A549 (cell line): ENCODE measurements around the gene DMBT1. TPM values are rescaled to one million over a fixed set of nuclear protein-coding genes. Genes with fewer than 3 reads are reported as not detected.
A peak's percentile ranks its signal among the peaks of the same experiment; 100 is the strongest.

Experiments
- ATAC-seq, 2 experiments: fragments of 200-7000 bp in 1 of 2; fragments of >200 bp in 1 of 2; cut with Nextera tagmentation in 1 of 2; cut with Tn5 transposase in 1 of 2; 3 replicates each; pipeline versions ENCODE4 v1.8.0 to v1.9.1; 2018 to 2020; ENCODE audit warnings: mild to moderate bottlenecking in 1 of 2, moderate library complexity in 1 of 2
- CTCF ChIA-PET: fragments of 300-600 bp; sonication (Branson Sonifier 250); formaldehyde crosslinking; extraction: SDS; loops from one replicate; lab custom pipeline; 2021; ENCODE audit warnings: antibody characterized with exemption, inconsistent platforms; lab: Yijun Ruan, JAX
- POLR2A ChIA-PET: fragments of 350-600 bp; formaldehyde crosslinking; extraction: SDS; loops from one replicate; lab custom pipeline; 2021; ENCODE audit warnings: antibody characterized with exemption, inconsistent platforms; lab: Yijun Ruan, JAX
- DNase-seq, 2 experiments: peaks; one replicate each; pipeline versions ENCODE4 v3.0.0 to v3.0.0-alpha.2; 2011 to 2016; ENCODE audit warnings: low read depth in 1 of 2, low spot score in 1 of 2
- FAIRE-seq: peaks from 2 replicates; lab custom pipeline; 2011; peaks lifted over from hg19 to GRCh38; lab: Jason Lieb, UNC
- H3K27ac ChIP-seq, 2 experiments: fragments of >200 bp; sonication (Bioruptor Twin); formaldehyde crosslinking; 3 replicates each; pipeline ENCODE4 v1.5.1; 2016 to 2017
- H3K4me1 ChIP-seq: fragments of >200 bp; sonication (Bioruptor Twin); formaldehyde crosslinking; 3 replicates; pipeline ENCODE4 v1.6.1; 2016
- H3K4me2 ChIP-seq: fragments of >200 bp; sonication (Bioruptor Twin); formaldehyde crosslinking; 3 replicates; pipeline ENCODE4 v1.6.1; 2016
- H3K4me3 ChIP-seq: fragments of >200 bp; sonication (Bioruptor Twin); formaldehyde crosslinking; 3 replicates; pipeline ENCODE4 v1.5.1; 2016
- H3K9me3 ChIP-seq: fragments of >200 bp; sonication (Bioruptor Twin); formaldehyde crosslinking; 3 replicates; pipeline ENCODE4 v1.6.1; 2016
- CBX8 ChIP-seq: fragments of 200-600 bp; sonication (generic); IDR thresholded peaks from 2 replicates; pipeline ENCODE4 v1.6.1; 2016
- CHD4 ChIP-seq: fragments of 200-600 bp; sonication (generic); IDR thresholded peaks from 2 replicates; pipeline ENCODE4 v1.6.1; 2016; ENCODE audit warnings: antibody characterized with exemption, mild to moderate bottlenecking, borderline replicate concordance
- E2F6 ChIP-seq: IDR thresholded peaks from 2 replicates; pipeline ENCODE4 v1.6.1; 2012; ENCODE audit warnings: low read depth, borderline replicate concordance
- EHF ChIP-seq: fragments of 250-450 bp; sonication (Bioruptor Pico); IDR thresholded peaks from 2 replicates; pipeline ENCODE4 v1.5.0; 2020; ENCODE audit warnings: mild to moderate bottlenecking
- ESRRA ChIP-seq: fragments of 150-350 bp; IDR thresholded peaks from 2 replicates; pipeline ENCODE4 v1.6.1; 2014; ENCODE audit warnings: mild to moderate bottlenecking, low read length, borderline replicate concordance
- FOSB ChIP-seq: fragments of 250-450 bp; sonication (Bioruptor Pico); IDR thresholded peaks from 2 replicates; pipeline ENCODE4 v1.5.0; 2020; ENCODE audit warnings: mild to moderate bottlenecking, moderate library complexity
- FOSL2 ChIP-seq, 2 experiments: fragments of 450-650 bp in 1 of 2; fragments of >200 bp in 1 of 2; sonication (Bioruptor Twin) in 1 of 2; formaldehyde crosslinking; IDR thresholded peaks; 2 replicates each; pipeline versions ENCODE4 v1.5.0 to v1.6.1; 2016 to 2020; ENCODE audit warnings: mild to moderate bottlenecking in 1 of 2, moderate library complexity in 1 of 2
- HDAC2 ChIP-seq: fragments of 200-600 bp; sonication (generic); IDR thresholded peaks from 2 replicates; pipeline ENCODE4 v1.6.1; 2016
- JUN ChIP-seq, 2 experiments: fragments of >200 bp; sonication (Bioruptor Twin); formaldehyde crosslinking; IDR thresholded peaks; 2 replicates in 1 of 2; 3 replicates in 1 of 2; pipeline ENCODE4 v1.6.1; 2016 to 2017
- MAFK ChIP-seq: fragments of 450-650 bp; IDR thresholded peaks from 2 replicates; pipeline ENCODE4 v1.6.1; 2014; ENCODE audit not compliant: partially characterized antibody
- MAZ ChIP-seq: fragments of 150-350 bp; IDR thresholded peaks from 2 replicates; pipeline ENCODE4 v1.6.1; 2014; ENCODE audit warnings: antibody characterized with exemption, low read depth, low read length, borderline replicate concordance
- MYC ChIP-seq: IDR thresholded peaks from 2 replicates; pipeline ENCODE4 v1.6.1; 2012; ENCODE audit warnings: mild to moderate bottlenecking, inconsistent platforms, low read length, improper control_type of control experiment, borderline replicate concordance
- NFE2L2 ChIP-seq: fragments of 150-350 bp; conservative IDR thresholded peaks from 2 replicates; pipeline ENCODE4 v1.6.1; 2014; ENCODE audit warnings: low read length
- NPAS2 ChIP-seq: fragments of 250-450 bp; sonication (Bioruptor Pico); IDR thresholded peaks from 2 replicates; pipeline ENCODE4 v1.8.0; 2022; ENCODE audit warnings: mild to moderate bottlenecking, moderate library complexity, borderline replicate concordance
- PHF8 ChIP-seq: fragments of 200-600 bp; sonication (generic); IDR thresholded peaks from 2 replicates; pipeline ENCODE4 v1.6.1; 2016; ENCODE audit warnings: low read depth, mild to moderate bottlenecking, antibody characterized with exemption, moderate library complexity, borderline replicate concordance
- POLR2AphosphoS2 ChIP-seq: conservative IDR thresholded peaks from 2 replicates; pipeline ENCODE4 v1.6.1; 2012; ENCODE audit warnings: low read length, improper control_type of control experiment, inconsistent platforms
- RARB ChIP-seq: fragments of 250-450 bp; sonication (Bioruptor Pico); IDR thresholded peaks from 2 replicates; pipeline ENCODE4 v1.8.0; 2021; ENCODE audit warnings: mild to moderate bottlenecking, moderate library complexity
- RCOR1 ChIP-seq: fragments of 150-350 bp; IDR thresholded peaks from 2 replicates; pipeline ENCODE4 v1.6.1; 2014; ENCODE audit warnings: antibody characterized with exemption, low read length, low read depth
- RFX5 ChIP-seq: fragments of 450-650 bp; IDR thresholded peaks from 2 replicates; pipeline ENCODE4 v1.7.1; 2014; ENCODE audit warnings: antibody characterized with exemption, mild to moderate bottlenecking, moderate library complexity
- RNF2 ChIP-seq: fragments of 200-600 bp; sonication (generic); IDR thresholded peaks from 2 replicates; pipeline ENCODE4 v1.6.1; 2016; ENCODE audit warnings: low read depth, mild to moderate bottlenecking, antibody characterized with exemption, moderate library complexity, borderline replicate concordance
- SMC3 ChIP-seq: fragments of >200 bp; sonication (Bioruptor Twin); formaldehyde crosslinking; IDR thresholded peaks from 3 replicates; pipeline ENCODE4 v1.6.1; 2018; ENCODE audit warnings: inconsistent platforms
- SREBF2 ChIP-seq: fragments of 450-650 bp; IDR thresholded peaks from 2 replicates; pipeline ENCODE4 v1.6.1; 2014; ENCODE audit warnings: mild to moderate bottlenecking, moderate library complexity
- TFCP2L1 ChIP-seq: fragments of 250-450 bp; sonication (Bioruptor Pico); IDR thresholded peaks from 2 replicates; pipeline ENCODE4 v1.5.0; 2021; ENCODE audit warnings: mild to moderate bottlenecking
- USF2 ChIP-seq: fragments of 450-650 bp; IDR thresholded peaks from 2 replicates; pipeline ENCODE4 v1.6.1; 2014; ENCODE audit warnings: antibody characterized with exemption
- ZC3H11A ChIP-seq: fragments of 450-650 bp; IDR thresholded peaks from 2 replicates; pipeline ENCODE4 v1.6.1; 2014; ENCODE audit warnings: antibody characterized with exemption, mild to moderate bottlenecking
- WGBS: methylation state at CpG from one replicate; pipeline ENCODE4 v1.1.6; 2017; ENCODE audit errors: missing lambda C conversion rate; 5-methylcytosine and 5-hydroxymethylcytosine counted together
- polyA plus RNA-seq, 4 experiments: library from polyadenylated mRNA; depleted of rRNA in 3 of 4; stranded (reverse); fragments of >200 nt; fragmentation: RNase III in 1 of 4; extraction: RNeasy Plus Mini Kit Qiagen cat#74134 plus additional on column Dnase treatment in 1 of 4; gene quantifications; 2 replicates in 3 of 4; 3 replicates in 1 of 4; pipeline ENCODE4 v1.2.3, GENCODE V29; 2011 to 2017
- TF ChIP-seq, protein P1 (sequence below): fragments of >200 bp; sonication (Bioruptor Twin); formaldehyde crosslinking; IDR thresholded peaks from 2 replicates; pipeline ENCODE4 v1.6.1; 2016
- TF ChIP-seq, protein P2 (sequence below): fragments of 250-450 bp; sonication (Bioruptor Pico); IDR thresholded peaks from 2 replicates; pipeline ENCODE4 v1.5.0; 2020; ENCODE audit warnings: low read depth, mild to moderate bottlenecking, moderate library complexity
- TF ChIP-seq, protein P3 (sequence below): fragments of >200 bp; sonication (Bioruptor Twin); formaldehyde crosslinking; IDR thresholded peaks from 3 replicates; pipeline ENCODE4 v1.6.1; 2016

Gene DMBT1
- polyA plus RNA-seq, 2 of the 4 experiments (the other 2 are of a cell fraction), result 0.01 to 0.03 TPM

GRCh38 chr10:122665946-122666345, 105.4 kb downstream of the DMBT1 start:
- ATAC-seq, result no peak
- WGBS, result 21% methylated on average over 4 of the region's 4 CpGs
- CTCF ChIA-PET, result interaction anchor here (1.4 kb wide), 1 partner anchor 17 kb away, joined by 4 read pairs; no protein-coding TSS in a partner anchor
- no peak for DNase-seq
- TF ChIP-seq MAZ, result no peak
- TF ChIP-seq NPAS2 (CRISPR knock-in tag), result no peak
- no peak for TF ChIP-seq PHF8
- TF ChIP-seq E2F6, result no peak
- TF ChIP-seq, all 56 proteins: peak for 0
- Histone ChIP-seq H3K27ac (no peak overlapping the region), H3K4me2 (no peak overlapping the region), H3K4me3 (no peak overlapping the region), H3K9me3 (no peaks in the 10 kb centered on the region), H3K4me1 (no peaks in the 10 kb centered on the region)
- FAIRE-seq, result no peak
- POLR2A ChIA-PET, result no interaction called here

GRCh38 chr10:122669045-122669444, 108.5 kb downstream of the DMBT1 start:
- Histone ChIP-seq H3K4me2 (no peak overlapping the region), H3K27ac (no peak overlapping the region), H3K4me3 (no peak overlapping the region), H3K9me3 (no peaks in the 10 kb centered on the region), H3K4me1 (no peaks in the 10 kb centered on the region)
- no peak for ATAC-seq
- no peak for FAIRE-seq
- TF ChIP-seq RARB (CRISPR knock-in tag) (no peak), HDAC2 (no peak), SREBF2 (no peak)
- DNase-seq, result no peak
- POLR2A ChIA-PET, result no interaction called here
- 83% methylated on average over 2 of the region's 2 CpGs for whole genome bisulfite sequencing
- CTCF ChIA-PET, result no interaction called here

DNA sequence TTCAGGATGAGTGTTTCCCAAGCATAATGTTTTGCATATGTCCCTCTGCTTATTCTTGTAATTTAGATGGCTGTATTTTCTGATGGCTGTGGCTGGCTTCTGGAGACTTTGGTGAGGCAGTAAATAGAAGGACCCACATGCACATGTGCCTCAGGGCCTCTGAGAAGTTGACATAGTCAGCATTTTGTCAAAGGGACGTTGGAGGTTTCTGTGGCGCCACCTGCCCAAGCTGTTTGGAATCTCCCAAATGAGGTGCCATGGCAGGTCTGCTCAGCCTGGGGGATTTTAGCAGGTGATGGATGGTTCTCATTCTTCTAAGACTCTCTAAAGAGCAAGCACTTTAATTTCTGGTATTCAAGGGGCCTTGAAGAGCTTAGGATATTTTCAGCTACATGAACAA, 109.3 kb downstream of the DMBT1 start:
- Histone ChIP-seq H3K4me2 (no peak overlapping the region), H3K4me1 (no peaks in the 10 kb centered on the region), H3K4me3 (no peak overlapping the region), H3K9me3 (no peaks in the 10 kb centered on the region), H3K27ac (no peak overlapping the region)
- CTCF ChIA-PET, result no interaction called here
- POLR2A ChIA-PET, result no interaction called here
- 0% methylated on average over 2 of the region's 2 CpGs for WGBS
- DNase-seq (no peak), ATAC-seq (no peak), FAIRE-seq (no peak)
- TF ChIP-seq FOSL2 (IDR thresholded peaks at IDR 0.05), result no peak
- TF ChIP-seq FOSL2 (CRISPR knock-in tag; IDR thresholded peaks at IDR 0.05), result no peak
- no peak for TF ChIP-seq CBX8
- no peak for TF ChIP-seq USF2
- no peak for TF ChIP-seq TFCP2L1 (CRISPR knock-in tag)
- peak; percentile 66 for TF ChIP-seq MAFK
- TF ChIP-seq JUN (IDR thresholded peaks at IDR 0.05), result no peak

GRCh38 chr10:122671355-122671754, 110.8 kb downstream of the DMBT1 start:
- Histone ChIP-seq H3K4me3 (no peak overlapping the region), H3K4me2 (no peak overlapping the region), H3K4me1 (no peaks in the 10 kb centered on the region), H3K27ac (no peak overlapping the region), H3K9me3 (no peaks in the 10 kb centered on the region)
- 2% methylated on average over 3 of the region's 3 CpGs for WGBS
- ChIA-PET CTCF (no interaction called here), POLR2A (no interaction called here)
- DNase-seq (no peak), FAIRE-seq (no peak), ATAC-seq (no peak)
- TF ChIP-seq SMC3 (no peak), RFX5 (no peak), RNF2 (no peak), FOSL2 (IDR thresholded peaks at IDR 0.05) (no peak), FOSL2 (CRISPR knock-in tag; IDR thresholded peaks at IDR 0.05) (no peak), CHD4 (no peak), EHF (no peak), MYC (no peak), USF2 (no peak), POLR2AphosphoS2 (no peak), ESRRA (no peak), RCOR1 (no peak), MAFK (no peak), ZC3H11A (no peak), NFE2L2 (no peak), FOSB (CRISPR knock-in tag) (no peak)
- TF ChIP-seq, protein P1, sequence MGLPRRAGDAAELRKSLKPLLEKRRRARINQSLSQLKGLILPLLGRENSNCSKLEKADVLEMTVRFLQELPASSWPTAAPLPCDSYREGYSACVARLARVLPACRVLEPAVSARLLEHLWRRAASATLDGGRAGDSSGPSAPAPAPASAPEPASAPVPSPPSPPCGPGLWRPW, result no peak
- TF ChIP-seq, protein P2, sequence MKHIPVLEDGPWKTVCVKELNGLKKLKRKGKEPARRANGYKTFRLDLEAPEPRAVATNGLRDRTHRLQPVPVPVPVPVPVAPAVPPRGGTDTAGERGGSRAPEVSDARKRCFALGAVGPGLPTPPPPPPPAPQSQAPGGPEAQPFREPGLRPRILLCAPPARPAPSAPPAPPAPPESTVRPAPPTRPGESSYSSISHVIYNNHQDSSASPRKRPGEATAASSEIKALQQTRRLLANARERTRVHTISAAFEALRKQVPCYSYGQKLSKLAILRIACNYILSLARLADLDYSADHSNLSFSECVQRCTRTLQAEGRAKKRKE (CRISPR knock-in tag), result no peak
- TF ChIP-seq, protein P3, sequence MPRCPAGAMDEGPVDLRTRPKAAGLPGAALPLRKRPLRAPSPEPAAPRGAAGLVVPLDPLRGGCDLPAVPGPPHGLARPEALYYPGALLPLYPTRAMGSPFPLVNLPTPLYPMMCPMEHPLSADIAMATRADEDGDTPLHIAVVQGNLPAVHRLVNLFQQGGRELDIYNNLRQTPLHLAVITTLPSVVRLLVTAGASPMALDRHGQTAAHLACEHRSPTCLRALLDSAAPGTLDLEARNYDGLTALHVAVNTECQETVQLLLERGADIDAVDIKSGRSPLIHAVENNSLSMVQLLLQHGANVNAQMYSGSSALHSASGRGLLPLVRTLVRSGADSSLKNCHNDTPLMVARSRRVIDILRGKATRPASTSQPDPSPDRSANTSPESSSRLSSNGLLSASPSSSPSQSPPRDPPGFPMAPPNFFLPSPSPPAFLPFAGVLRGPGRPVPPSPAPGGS, result no peak
